KOPT-K1 (cell line): Measurements from ENCODE around the gene FAM120B.

Experiments
- H3K27ac ChIP-seq: fragments of 200-600 bp; sonication (generic); 2 replicates; pipeline ENCODE4 v1.5.1; 2016; ENCODE audit warnings: antibody characterized with exemption, mild to moderate bottlenecking, low read depth, low read length; ENCODE audit not compliant: poor library complexity, severe bottlenecking
- H3K36me3 ChIP-seq: fragments of 200-600 bp; sonication (generic); 2 replicates; pipeline ENCODE4 v1.5.1; 2017; ENCODE audit warnings: antibody characterized with exemption, mild to moderate bottlenecking, low read length, moderate library complexity; ENCODE audit not compliant: insufficient read depth
- H3K9me3 ChIP-seq: fragments of 200-600 bp; sonication (generic); 2 replicates; pipeline ENCODE4 v1.5.1; 2017; ENCODE audit warnings: antibody characterized with exemption, low read length, mild to moderate bottlenecking; ENCODE audit not compliant: insufficient read depth, poor library complexity, severe bottlenecking

Gene FAM120B

GRCh38 chr6:170366248-170366960 is 59.8 kb downstream of the FAM120B start:
- H3K9me3 ChIP-seq, result no peaks in the 10 kb centered on the region
- no peak overlapping the region for H3K27ac ChIP-seq
- peaks cover 78% of the 10 kb centered on the region for H3K36me3 ChIP-seq

- peaks cover 73% of the 10 kb centered on the region for H3K36me3 ChIP-seq
- no peak overlapping the region for H3K27ac ChIP-seq
- no peaks in the 10 kb centered on the region for H3K9me3 ChIP-seq
These were observed 60.7 kb downstream of the FAM120B start for GRCh38 chr6:170367241-170367640.

GRCh38 chr6:170368544-170368943 is 62.0 kb downstream of the FAM120B start:
- Histone ChIP-seq H3K36me3 (peaks cover 63% of the 10 kb centered on the region), H3K27ac (no peak overlapping the region), H3K9me3 (no peaks in the 10 kb centered on the region)

- H3K27ac ChIP-seq, result no peak overlapping the region
- peaks cover 54% of the 10 kb centered on the region for H3K36me3 ChIP-seq
- H3K9me3 ChIP-seq, result no peaks in the 10 kb centered on the region
These were observed 62.8 kb downstream of the FAM120B start for GRCh38 chr6:170369403-170369802.

- Histone ChIP-seq H3K36me3 (peaks cover 46% of the 10 kb centered on the region), H3K9me3 (no peaks in the 10 kb centered on the region), H3K27ac (no peak overlapping the region)
These were observed 63.9 kb downstream of the FAM120B start for GRCh38 chr6:170370416-170370815.

- no peak overlapping the region for H3K27ac ChIP-seq
- no peaks in the 10 kb centered on the region for H3K9me3 ChIP-seq
- peaks cover 46% of the 10 kb centered on the region for H3K36me3 ChIP-seq
These were observed 64.5 kb downstream of the FAM120B start for GRCh38 chr6:170371080-170371479.

GRCh38 chr6:170371588-170371987 is 65.0 kb downstream of the FAM120B start:
- Histone ChIP-seq H3K27ac (no peak overlapping the region), H3K9me3 (no peaks in the 10 kb centered on the region), H3K36me3 (peaks cover 47% of the 10 kb centered on the region)

GRCh38 chr6:170372380-170373325 is 66.1 kb downstream of the FAM120B start:
- H3K36me3 ChIP-seq, result peaks cover 41% of the 10 kb centered on the region
- no peaks in the 10 kb centered on the region for H3K9me3 ChIP-seq
- no peak overlapping the region for H3K27ac ChIP-seq

GRCh38 chr6:170374571-170375444 is 68.2 kb downstream of the FAM120B start:
- peaks cover 24% of the 10 kb centered on the region for H3K36me3 ChIP-seq
- H3K9me3 ChIP-seq, result no peaks in the 10 kb centered on the region
- no peak overlapping the region for H3K27ac ChIP-seq

GRCh38 chr6:170375661-170376060 is 69.1 kb downstream of the FAM120B start:
- Histone ChIP-seq H3K9me3 (no peaks in the 10 kb centered on the region), H3K27ac (no peak overlapping the region), H3K36me3 (peaks cover 16% of the 10 kb centered on the region)

- Histone ChIP-seq H3K9me3 (no peaks in the 10 kb centered on the region), H3K27ac (no peak overlapping the region), H3K36me3 (peaks cover 14% of the 10 kb centered on the region)
These were observed 70.0 kb downstream of the FAM120B start for GRCh38 chr6:170376386-170377043.

- Histone ChIP-seq H3K27ac (no peak overlapping the region), H3K9me3 (no peaks in the 10 kb centered on the region), H3K36me3 (peaks cover 11% of the 10 kb centered on the region; the same call in 1 of the 2 replicates)
These were observed 71.9 kb downstream of the FAM120B start for GRCh38 chr6:170378502-170378901.

- no peaks in the 10 kb centered on the region for H3K36me3 ChIP-seq
These were observed 75.0 kb downstream of the FAM120B start for GRCh38 chr6:170381562-170381961.

GRCh38 chr6:170383466-170384035 is 77.0 kb downstream of the FAM120B start:
- H3K36me3 ChIP-seq, result peaks cover 9% of the 10 kb centered on the region
- no peak overlapping the region for H3K27ac ChIP-seq
- H3K9me3 ChIP-seq, result no peaks in the 10 kb centered on the region

More at GRCh38 chr6:170381562-170381961, 75.0 kb downstream of the FAM120B start:
- Histone ChIP-seq H3K9me3 (no peaks in the 10 kb centered on the region), H3K27ac (no peak overlapping the region)
